C4-2B (cell line): ENCODE measurements around the gene TOR4A.

ENCODE experiments used
- CTCF ChIP-seq: fragments of 450-650 bp; conservative IDR thresholded peaks from 2 replicates; pipeline ENCODE4 v1.5.1; 2017; ENCODE audit warnings: mild to moderate bottlenecking
- ZFX ChIP-seq: fragments of 450-650 bp; IDR thresholded peaks from 2 replicates; pipeline ENCODE4 v1.6.1; 2017

DNA sequence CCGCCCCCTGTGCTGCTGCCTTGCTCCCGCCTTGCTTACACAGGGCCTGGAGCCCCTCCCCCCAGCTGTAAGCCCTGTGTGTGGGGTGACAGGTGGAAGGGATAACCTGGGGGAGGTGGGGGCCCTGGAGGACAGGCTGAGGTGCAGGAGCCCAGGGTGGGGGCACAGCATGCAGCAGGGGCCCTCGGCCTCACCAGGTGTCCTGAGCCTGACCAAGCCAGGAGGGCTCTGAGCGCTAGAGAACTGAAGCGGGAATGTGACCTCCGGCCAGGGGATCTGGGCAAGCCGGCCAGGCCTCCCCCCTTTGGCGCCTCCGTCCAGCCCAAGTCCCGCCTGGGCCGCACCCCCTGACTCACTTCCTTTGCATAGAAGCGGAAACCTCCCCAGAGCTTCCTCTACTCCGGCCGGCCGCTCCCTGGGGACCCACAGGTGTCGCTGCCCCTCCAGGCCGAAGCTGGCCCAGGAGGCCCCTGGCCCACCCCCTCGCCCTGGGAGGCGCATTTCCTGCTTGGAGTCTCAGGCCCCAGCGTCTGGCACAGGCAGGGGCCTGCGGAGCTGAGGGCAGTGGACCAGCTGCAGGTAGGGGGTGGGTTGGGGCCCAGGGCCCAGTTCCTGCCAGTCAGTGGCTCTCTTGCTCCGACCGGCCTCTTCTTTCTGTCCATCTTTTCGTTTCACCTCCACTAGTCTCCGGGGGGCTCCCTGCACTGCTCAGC, at the start of gene TOR4A:
- TF ChIP-seq CTCF (no peak), ZFX (no peak)
